DMS 273 (cell line): ENCODE results near the gene IFNL4.
"Not testable (repeated sequence)": the region's sequence is repeated elsewhere in the genome, so short reads cannot be mapped to it uniquely, and the experiment has no call there.

Experiments
- DNase-seq: peaks from one replicate; lab custom pipeline; 2025; ENCODE audit not compliant: unreplicated experiment; lab: John Stamatoyannopoulos, UW

Gene IFNL4

GRCh38 chr19:39257227-39257626 lies 8.6 kb upstream of the IFNL4 start:
- no peak for DNase-seq

- no peak for DNase-seq
Measured at GRCh38 chr19:39254531-39255345, 6.1 kb upstream of the IFNL4 start.

- DNase-seq: no peak
Measured at GRCh38 chr19:39253374-39254149, 4.9 kb upstream of the IFNL4 start.

- DNase-seq: peak; percentile 72
Measured at GRCh38 chr19:39252458-39252857, 3.8 kb upstream of the IFNL4 start.

DNA sequence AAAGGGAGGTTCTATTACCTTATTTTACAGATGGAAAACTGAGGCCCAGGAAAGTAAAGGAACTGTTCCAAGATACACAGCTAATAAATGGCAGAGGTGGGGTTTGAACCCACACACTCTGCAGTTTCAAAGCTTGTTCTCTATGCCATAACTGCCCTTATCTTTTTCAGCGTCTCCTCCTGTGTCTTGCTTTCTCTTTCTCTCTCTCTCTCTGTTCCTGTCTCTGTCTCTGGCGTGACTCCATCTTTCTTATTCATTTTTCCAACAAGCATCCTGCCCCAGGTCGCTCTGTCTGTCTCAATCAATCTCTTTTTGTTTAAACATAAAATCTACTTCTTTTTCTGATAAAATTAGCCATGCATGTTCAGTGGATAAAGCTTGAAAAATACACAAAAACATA lies 3.2 kb upstream of the IFNL4 start:
- no peak for DNase-seq

GRCh38 chr19:39251081-39251480 lies 2.4 kb upstream of the IFNL4 start:
- DNase-seq: no peak

GRCh38 chr19:39247701-39248664 lies 673 bp downstream of the IFNL4 start:
- DNase-seq: no peak

- peak; percentile 29 for DNase-seq
Measured at GRCh38 chr19:39246951-39247669, 1.5 kb downstream of the IFNL4 start.

- not testable (repeated sequence) for DNase-seq
Measured at GRCh38 chr19:39245166-39245565, 3.5 kb downstream of the IFNL4 start.

DNA sequence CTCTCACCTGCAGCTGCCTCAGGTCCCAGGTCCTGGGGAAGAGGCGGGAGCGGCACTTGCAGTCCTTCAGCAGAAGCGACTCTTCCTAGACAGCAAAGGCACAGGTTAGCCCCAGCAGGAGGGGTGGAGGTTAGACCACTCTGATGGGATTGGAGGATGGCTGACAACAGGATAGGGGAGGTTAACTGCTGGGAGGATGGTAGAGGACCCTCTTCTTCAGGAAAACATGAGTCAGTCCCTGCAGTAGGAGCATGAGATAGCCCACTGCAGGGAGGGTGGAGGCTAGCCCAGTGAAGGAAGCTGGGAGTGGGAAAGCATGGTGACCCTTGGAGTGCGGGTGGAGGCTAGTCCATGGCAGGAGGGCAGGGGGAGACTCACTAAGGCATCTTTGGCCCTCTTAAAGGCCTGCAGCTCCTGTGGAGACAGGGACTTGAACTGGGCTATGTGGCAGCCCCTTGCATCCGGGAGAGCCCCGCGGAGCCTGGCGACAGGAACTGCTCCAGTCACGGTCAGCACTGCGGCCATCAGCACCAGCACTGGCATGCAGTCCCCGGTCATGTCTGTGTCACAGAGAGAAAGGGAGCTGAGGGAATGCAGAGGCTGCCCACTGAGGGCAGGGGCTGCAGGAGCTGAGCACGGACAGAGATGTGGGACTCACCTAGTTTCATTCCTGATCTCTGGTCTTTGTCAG lies 4.1 kb downstream of the IFNL4 start, which contains the start of gene IFNL3:
Gene IFNL3 (minus strand): TSS at position 597 of the 691 bp plus-strand sequence. CDS start 39 bp downstream, at position 558.
- DNase-seq: not testable (repeated sequence)

GRCh38 chr19:39243741-39244140 lies 4.9 kb downstream of the IFNL4 start:
- not testable (repeated sequence) for DNase-seq

GRCh38 chr19:39240421-39240820 lies 8.2 kb downstream of the IFNL4 start:
- no peak for DNase-seq

DNA sequence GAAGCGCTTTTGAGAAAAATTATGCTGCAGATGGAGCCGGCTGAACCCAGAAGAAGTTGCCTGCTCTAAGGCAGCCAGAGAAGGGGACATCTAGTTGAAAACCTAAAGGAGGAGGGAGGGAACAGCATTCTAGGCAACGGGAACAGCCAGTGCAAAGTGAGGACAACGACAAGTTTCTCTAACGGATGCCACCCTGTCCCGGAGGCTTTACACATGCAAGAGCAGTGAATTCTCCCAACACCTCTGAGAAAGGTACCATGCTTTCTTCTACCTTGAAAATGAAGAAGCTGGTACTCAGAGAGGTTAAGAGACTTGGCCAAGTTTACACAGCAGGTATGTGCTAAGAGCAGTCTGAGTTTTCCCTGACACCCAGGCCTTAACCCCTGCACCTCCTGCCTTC lies 9.7 kb downstream of the IFNL4 start:
- DNase-seq: no peak

DNA sequence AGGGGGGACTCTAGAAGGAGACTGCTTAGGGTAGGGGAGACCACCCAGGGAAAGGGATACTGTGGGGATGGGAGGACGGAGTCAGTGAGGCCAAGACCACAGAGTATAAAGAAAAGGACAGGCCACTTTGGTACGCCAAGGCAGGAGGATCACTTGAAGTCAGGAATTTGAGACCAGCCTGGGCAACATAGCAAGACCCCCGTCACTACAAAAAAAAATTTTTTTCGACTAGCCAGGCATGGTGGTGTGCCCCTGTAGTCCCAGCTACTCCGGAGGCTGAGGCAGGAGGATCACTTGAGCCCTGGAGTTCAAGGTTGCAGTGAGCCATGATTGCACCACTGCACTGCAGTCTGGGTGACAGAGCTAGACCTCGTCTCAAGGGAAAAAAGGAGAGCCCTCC lies 10.4 kb downstream of the IFNL4 start:
- DNase-seq: no peak

- DNase-seq: no peak
Measured at GRCh38 chr19:39237200-39238184, 11.2 kb downstream of the IFNL4 start.

GRCh38 chr19:39236527-39236926 lies 12.1 kb downstream of the IFNL4 start:
- no peak for DNase-seq

- no peak for DNase-seq
Measured at GRCh38 chr19:39232708-39233107, 15.9 kb downstream of the IFNL4 start.

- DNase-seq: no peak
Measured at GRCh38 chr19:39230096-39230764, 18.4 kb downstream of the IFNL4 start.
